Activated T-cell treated with anti-CD3 and anti-CD28 coated beads, Interleukin-2, amount 50 U/mL, for 4 hours (primary cell): ENCODE measurements around the gene UBR4. TPM values are rescaled to one million over a fixed set of nuclear protein-coding genes. Genes with fewer than 3 reads are reported as not detected.
A peak's percentile ranks its signal among the peaks of the same experiment; 100 is the strongest.

Experiments
- ATAC-seq, 2 donors: fragments of 200-7000 bp; cut with Tn5 transposase; one replicate each; pipeline ENCODE4 v1.10.0; 2021
- DNase-seq: peaks from one replicate; pipeline ENCODE4 v3.0.0-alpha.2; 2020
- H3K27me3 Mint-ChIP-seq: one replicate; pipeline ENCODE4 v1.8.0; 2021; ENCODE audit warnings: low read depth, mixed read lengths
- H3K36me3 Mint-ChIP-seq: one replicate; pipeline ENCODE4 v1.8.0; 2022; ENCODE audit warnings: mixed read lengths; ENCODE audit not compliant: insufficient read depth
- H3K4me1 Mint-ChIP-seq: one replicate; pipeline ENCODE4 v1.8.0; 2021; ENCODE audit warnings: low read depth, mixed read lengths
- H3K4me3 Mint-ChIP-seq: one replicate; pipeline ENCODE4 v1.8.0; 2021; ENCODE audit warnings: mild to moderate bottlenecking, moderate library complexity, mixed read lengths
- H3K9me3 Mint-ChIP-seq: one replicate; pipeline ENCODE4 v1.8.0; 2021; ENCODE audit warnings: mixed read lengths
- total RNA-seq, 3 donors: library from RNA; stranded (reverse); gene quantifications; one replicate each; pipeline ENCODE4 v1.2.1, GENCODE V29; 2021

The UBR4 gene
- total RNA-seq, 3 donors from 2014 or later: 102 to 123 (median 108) TPM

- Mint-ChIP-seq H3K27me3 (no peaks in the 10 kb centered on the region), H3K36me3 (peaks cover 19% of the 10 kb centered on the region), H3K4me3 (peak overlapping the region; percentile 97), H3K4me1 (peaks cover 83% of the 10 kb centered on the region), H3K9me3 (no peaks in the 10 kb centered on the region)
- ATAC-seq (no peak), DNase-seq (no peak)
Measured at GRCh38 chr1:19208710-19209438, 1.2 kb downstream of the UBR4 start.

GRCh38 chr1:19206947-19207346 lies 3.1 kb downstream of the UBR4 start:
- Mint-ChIP-seq H3K9me3 (no peaks in the 10 kb centered on the region), H3K36me3 (peaks cover 13% of the 10 kb centered on the region), H3K4me1 (peaks cover 80% of the 10 kb centered on the region), H3K27me3 (no peaks in the 10 kb centered on the region), H3K4me3 (peak overlapping the region; percentile 52)
- DNase-seq: no peak
- no peak for ATAC-seq

GRCh38 chr1:19205845-19206244 lies 4.2 kb downstream of the UBR4 start:
- Mint-ChIP-seq H3K4me3 (no peak overlapping the region), H3K27me3 (no peaks in the 10 kb centered on the region), H3K4me1 (peaks cover 74% of the 10 kb centered on the region), H3K36me3 (peaks cover 12% of the 10 kb centered on the region), H3K9me3 (no peaks in the 10 kb centered on the region)
- no peak for DNase-seq
- no peak for ATAC-seq

- H3K36me3 Mint-ChIP-seq: peaks cover 9% of the 10 kb centered on the region
- ATAC-seq: no peak
- peaks cover 71% of the 10 kb centered on the region for H3K4me1 Mint-ChIP-seq
- DNase-seq: no peak
- no peaks in the 10 kb centered on the region for H3K27me3 Mint-ChIP-seq
- H3K4me3 Mint-ChIP-seq: no peak overlapping the region
- H3K9me3 Mint-ChIP-seq: no peaks in the 10 kb centered on the region
Measured at GRCh38 chr1:19205403-19205802, 4.7 kb downstream of the UBR4 start.

- Mint-ChIP-seq H3K36me3 (peaks cover 10% of the 10 kb centered on the region), H3K4me1 (peaks cover 69% of the 10 kb centered on the region), H3K27me3 (no peaks in the 10 kb centered on the region), H3K4me3 (no peak overlapping the region), H3K9me3 (no peaks in the 10 kb centered on the region)
- ATAC-seq (no peak), DNase-seq (no peak)
Measured at GRCh38 chr1:19204446-19205266, 5.4 kb downstream of the UBR4 start.

GRCh38 chr1:19203440-19203839 lies 6.6 kb downstream of the UBR4 start:
- DNase-seq (no peak), ATAC-seq (peak; percentile 49 to 64)
- Mint-ChIP-seq H3K4me1 (peaks cover 58% of the 10 kb centered on the region), H3K4me3 (no peak overlapping the region), H3K27me3 (no peaks in the 10 kb centered on the region), H3K36me3 (peaks cover 15% of the 10 kb centered on the region), H3K9me3 (no peaks in the 10 kb centered on the region)

GRCh38 chr1:19202396-19202795 lies 7.7 kb downstream of the UBR4 start:
- H3K9me3 Mint-ChIP-seq: no peaks in the 10 kb centered on the region
- peaks cover 49% of the 10 kb centered on the region for H3K4me1 Mint-ChIP-seq
- ATAC-seq: peak in 1 of 2 donors; percentile 13
- no peak for DNase-seq
- H3K4me3 Mint-ChIP-seq: no peak overlapping the region
- H3K36me3 Mint-ChIP-seq: peaks cover 22% of the 10 kb centered on the region
- no peaks in the 10 kb centered on the region for H3K27me3 Mint-ChIP-seq

- peaks cover 29% of the 10 kb centered on the region for H3K4me1 Mint-ChIP-seq
- peaks cover 32% of the 10 kb centered on the region for H3K36me3 Mint-ChIP-seq
Measured at GRCh38 chr1:19199969-19200604, 10.0 kb downstream of the UBR4 start.

GRCh38 chr1:19199329-19199968 lies 10.6 kb downstream of the UBR4 start:
- Mint-ChIP-seq H3K4me1 (peaks cover 23% of the 10 kb centered on the region), H3K27me3 (no peaks in the 10 kb centered on the region), H3K36me3 (peaks cover 32% of the 10 kb centered on the region), H3K4me3 (no peak overlapping the region), H3K9me3 (no peaks in the 10 kb centered on the region)
- DNase-seq (no peak), ATAC-seq (no peak)

More at GRCh38 chr1:19199969-19200604, 10.0 kb downstream of the UBR4 start:
- no peaks in the 10 kb centered on the region for H3K27me3 Mint-ChIP-seq
- ATAC-seq: no peak
- no peak overlapping the region for H3K4me3 Mint-ChIP-seq
- no peaks in the 10 kb centered on the region for H3K9me3 Mint-ChIP-seq
- DNase-seq: no peak

- Mint-ChIP-seq H3K27me3 (no peaks in the 10 kb centered on the region), H3K9me3 (no peaks in the 10 kb centered on the region), H3K36me3 (peaks cover 36% of the 10 kb centered on the region), H3K4me3 (no peak overlapping the region), H3K4me1 (peaks cover 20% of the 10 kb centered on the region)
- ATAC-seq (no peak), DNase-seq (no peak)
Measured at GRCh38 chr1:19198820-19199219, 11.2 kb downstream of the UBR4 start.

GRCh38 chr1:19197845-19198244 lies 12.2 kb downstream of the UBR4 start:
- no peak overlapping the region for H3K4me3 Mint-ChIP-seq
- no peak for ATAC-seq
- no peaks in the 10 kb centered on the region for H3K27me3 Mint-ChIP-seq
- H3K4me1 Mint-ChIP-seq: peaks cover 12% of the 10 kb centered on the region
- no peaks in the 10 kb centered on the region for H3K9me3 Mint-ChIP-seq
- no peak for DNase-seq
- peaks cover 45% of the 10 kb centered on the region for H3K36me3 Mint-ChIP-seq

GRCh38 chr1:19196331-19196730 lies 13.7 kb downstream of the UBR4 start:
- H3K27me3 Mint-ChIP-seq: no peaks in the 10 kb centered on the region
- no peak for ATAC-seq
- DNase-seq: no peak
- no peaks in the 10 kb centered on the region for H3K4me1 Mint-ChIP-seq
- H3K9me3 Mint-ChIP-seq: no peaks in the 10 kb centered on the region
- H3K4me3 Mint-ChIP-seq: no peak overlapping the region
- peaks cover 61% of the 10 kb centered on the region for H3K36me3 Mint-ChIP-seq

- H3K4me1 Mint-ChIP-seq: peaks cover 2% of the 10 kb centered on the region
- H3K27me3 Mint-ChIP-seq: no peaks in the 10 kb centered on the region
- ATAC-seq: no peak
- peaks cover 62% of the 10 kb centered on the region for H3K36me3 Mint-ChIP-seq
- no peak overlapping the region for H3K4me3 Mint-ChIP-seq
- no peak for DNase-seq
- H3K9me3 Mint-ChIP-seq: no peaks in the 10 kb centered on the region
Measured at GRCh38 chr1:19193004-19193403, 17.1 kb downstream of the UBR4 start.

- H3K4me1 Mint-ChIP-seq: peaks cover 2% of the 10 kb centered on the region
- H3K27me3 Mint-ChIP-seq: no peaks in the 10 kb centered on the region
- H3K9me3 Mint-ChIP-seq: no peaks in the 10 kb centered on the region
- H3K4me3 Mint-ChIP-seq: no peak overlapping the region
- no peak for ATAC-seq
- H3K36me3 Mint-ChIP-seq: peaks cover 56% of the 10 kb centered on the region
- DNase-seq: no peak
Measured at GRCh38 chr1:19191811-19192210, 18.3 kb downstream of the UBR4 start.
